Uterus (tissue), 2 donors: ENCODE data around the gene C7.

Experiments used
- POLR2A ChIP-seq, 2 donors: fragments of 450-650 bp; IDR thresholded peaks; one replicate each; pipeline ENCODE4 v1.6.1; 2016; ENCODE audit warnings: antibody characterized with exemption in 2 of 2, mild to moderate bottlenecking in 1 of 2, moderate library complexity in 1 of 2
- TF ChIP-seq, protein P1 (sequence below), 4 experiments: fragments of 200-600 bp in 2 of 4; fragments of 450-650 bp in 2 of 4; sonication (generic) in 2 of 4; IDR thresholded peaks; one replicate each; pipeline ENCODE4 v1.5.1; 2016 to 2019; ENCODE audit warnings: antibody characterized with exemption in 4 of 4, mild to moderate bottlenecking in 2 of 4, moderate library complexity in 1 of 4

DNA sequence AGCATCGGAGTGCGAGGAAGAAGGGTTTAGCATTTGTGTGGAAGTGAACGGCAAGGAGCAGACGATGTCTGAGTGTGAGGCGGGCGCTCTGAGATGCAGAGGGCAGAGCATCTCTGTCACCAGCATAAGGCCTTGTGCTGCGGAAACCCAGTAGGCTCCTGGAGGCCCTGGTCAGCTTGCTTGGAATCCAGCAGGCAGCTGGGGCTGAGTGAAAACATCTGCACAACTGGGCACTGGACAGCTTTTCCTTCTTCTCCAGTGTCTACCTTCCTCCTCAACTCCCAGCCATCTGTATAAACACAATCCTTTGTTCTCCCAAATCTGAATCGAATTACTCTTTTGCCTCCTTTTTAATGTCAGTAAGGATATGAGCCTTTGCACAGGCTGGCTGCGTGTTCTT, 72.1 kb downstream of the C7 start:
- no peak for TF ChIP-seq POLR2A (IDR thresholded peaks at IDR 0.05)
- TF ChIP-seq, protein P1, sequence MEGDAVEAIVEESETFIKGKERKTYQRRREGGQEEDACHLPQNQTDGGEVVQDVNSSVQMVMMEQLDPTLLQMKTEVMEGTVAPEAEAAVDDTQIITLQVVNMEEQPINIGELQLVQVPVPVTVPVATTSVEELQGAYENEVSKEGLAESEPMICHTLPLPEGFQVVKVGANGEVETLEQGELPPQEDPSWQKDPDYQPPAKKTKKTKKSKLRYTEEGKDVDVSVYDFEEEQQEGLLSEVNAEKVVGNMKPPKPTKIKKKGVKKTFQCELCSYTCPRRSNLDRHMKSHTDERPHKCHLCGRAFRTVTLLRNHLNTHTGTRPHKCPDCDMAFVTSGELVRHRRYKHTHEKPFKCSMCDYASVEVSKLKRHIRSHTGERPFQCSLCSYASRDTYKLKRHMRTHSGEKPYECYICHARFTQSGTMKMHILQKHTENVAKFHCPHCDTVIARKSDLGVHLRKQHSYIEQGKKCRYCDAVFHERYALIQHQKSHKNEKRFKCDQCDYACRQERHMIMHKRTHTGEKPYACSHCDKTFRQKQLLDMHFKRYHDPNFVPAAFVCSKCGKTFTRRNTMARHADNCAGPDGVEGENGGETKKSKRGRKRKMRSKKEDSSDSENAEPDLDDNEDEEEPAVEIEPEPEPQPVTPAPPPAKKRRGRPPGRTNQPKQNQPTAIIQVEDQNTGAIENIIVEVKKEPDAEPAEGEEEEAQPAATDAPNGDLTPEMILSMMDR (IDR thresholded peaks at IDR 0.05): no peak
